Spleen (tissue), 11 donors: ENCODE results near the gene TENM4. TPM values are rescaled to one million over a fixed set of nuclear protein-coding genes. Genes with fewer than 3 reads are reported as not detected.

Source experiments
- DNase-seq: peaks from one replicate; pipeline ENCODE4 v3.0.0-alpha.2; 2020
- H3K27ac ChIP-seq, 8 donors: fragments of 200-600 bp; sonication (generic) in 7 of 8; 1 replicate in 4 of 8; 2 replicates in 4 of 8; pipeline versions ENCODE4 v1.5.0 to v1.8.0; 2016 to 2021; ENCODE audit warnings: inconsistent platforms in 4 of 8, mild to moderate bottlenecking in 4 of 8, moderate library complexity in 1 of 8
- H3K27me3 ChIP-seq, 7 donors: fragments of 200-600 bp; sonication (generic) in 6 of 7; replicated peaks in 1 of 7; 1 replicate in 4 of 7; 2 replicates in 3 of 7; pipeline versions ENCODE4 v1.5.0 to v1.8.0; 2016 to 2021; ENCODE audit warnings: inconsistent platforms in 3 of 7, mild to moderate bottlenecking in 1 of 7
- H3K36me3 ChIP-seq, 6 donors: fragments of 200-600 bp; sonication (generic) in 5 of 6; 1 replicate in 4 of 6; 2 replicates in 2 of 6; pipeline versions ENCODE4 v1.5.0 to v1.8.0; 2016 to 2021; ENCODE audit warnings: inconsistent platforms in 2 of 6
- H3K4me1 ChIP-seq, 6 donors: fragments of 200-600 bp; sonication (generic) in 5 of 6; 1 replicate in 3 of 6; 2 replicates in 3 of 6; pipeline versions ENCODE4 v1.5.0 to v1.8.0; 2016 to 2021; ENCODE audit warnings: inconsistent platforms in 3 of 6
- H3K4me3 ChIP-seq, 8 donors: fragments of 200-600 bp; sonication (generic) in 7 of 8; 1 replicate in 4 of 8; 2 replicates in 4 of 8; pipeline versions ENCODE4 v1.5.0 to v1.8.0; 2016 to 2021; ENCODE audit warnings: inconsistent platforms in 4 of 8, mild to moderate bottlenecking in 4 of 8, moderate library complexity in 2 of 8
- H3K9me3 ChIP-seq, 8 donors: fragments of 200-600 bp; sonication (generic) in 7 of 8; 1 replicate in 4 of 8; 2 replicates in 4 of 8; pipeline versions ENCODE4 v1.5.0 to v1.8.0; 2016 to 2021; ENCODE audit warnings: inconsistent platforms in 4 of 8
- POLR2A ChIP-seq, 3 donors: fragments of 450-650 bp; IDR thresholded peaks; one replicate each; pipeline ENCODE4 v1.5.1; 2017; ENCODE audit warnings: antibody characterized with exemption in 3 of 3, mild to moderate bottlenecking in 1 of 3
- POLR2AphosphoS5 ChIP-seq, 3 donors: sonication (generic); formaldehyde crosslinking; IDR thresholded peaks; one replicate each; pipeline ENCODE4 v1.5.1; 2017; ENCODE audit warnings: antibody characterized with exemption in 3 of 3
- WGBS, 5 donors: extraction: QIAGEN DNeasy Blood & Tissue Kit in 3 of 5; methylation state at CpG; one replicate each; pipeline versions ENCODE4 v1.1.5 to v1.1.7; 2013 to 2018; 5-methylcytosine and 5-hydroxymethylcytosine counted together
- intact Hi-C: fragments of 100-400 bp; cut with DNase I; formaldehyde crosslinking; loops from one replicate; pipeline ENCODE4 v1.15.0; 2023; ENCODE audit warnings: low total_unique reads
- polyA plus RNA-seq, 3 donors: library from polyadenylated mRNA; stranded (reverse); fragments of 200-250 nt; gene quantifications; one replicate each; pipeline ENCODE4 v1.2.1, GENCODE V29; 2013
- total RNA-seq, 7 donors: library from RNA; depleted of rRNA in 3 of 7; stranded (reverse); fragments of >200 nt in 3 of 7; fragmentation: NEBNext Ultra II Directional in 4 of 7; extraction: Animal tissue kit (Norgen Biotek cat#: 25700) in 4 of 7; gene quantifications; one replicate each; pipeline versions ENCODE4 v1.1.0 to v1.2.1, GENCODE V29; 2016 to 2021
- TF ChIP-seq, protein P1 (sequence below), 11 experiments: fragments of 200-600 bp in 7 of 11; fragments of 450-650 bp in 4 of 11; sonication (generic) in 4 of 11; IDR thresholded peaks in 8 of 11; conservative IDR thresholded peaks in 3 of 11; 1 replicate in 7 of 11; 2 replicates in 4 of 11; pipeline versions ENCODE4 v1.4.0 to v1.8.0; 2016 to 2021; ENCODE audit warnings: antibody characterized with exemption in 11 of 11, inconsistent platforms in 4 of 11, mild to moderate bottlenecking in 1 of 11
- donor health status: healthy with polysubstance abuse.
- donor health status: DM: no; HTN: no; CAD: no; lungs with moderate emphysema.
- donor health status: DM: no; HTN: no; CAD: no.
- donor health status: Bipolar disorder and iron deficiency.
- donor health status: healthy.
- donor health status: DM: no; HTN: no; CAD: no.
- donor health status: DM: yes; HTN: yes; CAD: no.

TENM4 gene
- total and polyA plus RNA-seq, 10 donors = 0.09 to 4.5 (median 1.2) TPM

DNA sequence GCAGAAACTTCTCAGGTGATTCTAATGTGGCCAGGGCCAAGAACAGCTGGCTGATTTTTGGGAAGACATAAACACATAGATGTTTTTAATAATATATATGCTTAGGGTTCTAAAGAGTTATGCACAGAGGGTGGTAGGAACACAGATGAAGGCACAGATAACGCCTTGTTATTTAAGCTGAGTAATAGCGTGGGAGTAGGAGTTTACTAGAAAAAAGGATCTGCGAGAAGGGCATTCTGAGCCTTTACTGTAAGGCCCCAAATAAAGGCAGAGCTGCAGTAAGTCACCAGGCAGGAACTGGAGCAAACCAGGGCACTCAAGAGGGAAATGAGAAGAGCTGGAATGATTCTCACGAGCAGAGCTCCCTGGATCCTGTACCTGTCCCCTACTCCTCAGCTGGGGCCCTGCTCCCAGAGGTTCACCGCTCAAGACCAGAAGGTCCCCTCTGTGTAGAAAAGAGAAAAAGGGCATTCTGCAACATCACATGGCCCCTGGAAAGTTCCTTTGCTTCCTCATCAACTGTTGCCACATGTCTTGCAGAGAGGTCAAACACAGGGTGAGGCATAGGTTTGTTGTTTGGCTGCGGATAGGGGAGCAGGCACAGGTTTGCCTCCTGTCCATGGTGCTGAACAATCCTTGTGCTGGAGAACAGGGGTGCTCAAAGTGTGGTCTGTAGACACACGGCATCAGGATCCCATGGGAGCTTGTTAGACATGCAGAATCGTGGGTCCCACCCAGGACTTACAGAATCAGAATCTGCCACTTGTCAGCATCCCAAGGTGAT is 125.7 kb downstream of the TENM4 start:
- TF ChIP-seq, protein P1, sequence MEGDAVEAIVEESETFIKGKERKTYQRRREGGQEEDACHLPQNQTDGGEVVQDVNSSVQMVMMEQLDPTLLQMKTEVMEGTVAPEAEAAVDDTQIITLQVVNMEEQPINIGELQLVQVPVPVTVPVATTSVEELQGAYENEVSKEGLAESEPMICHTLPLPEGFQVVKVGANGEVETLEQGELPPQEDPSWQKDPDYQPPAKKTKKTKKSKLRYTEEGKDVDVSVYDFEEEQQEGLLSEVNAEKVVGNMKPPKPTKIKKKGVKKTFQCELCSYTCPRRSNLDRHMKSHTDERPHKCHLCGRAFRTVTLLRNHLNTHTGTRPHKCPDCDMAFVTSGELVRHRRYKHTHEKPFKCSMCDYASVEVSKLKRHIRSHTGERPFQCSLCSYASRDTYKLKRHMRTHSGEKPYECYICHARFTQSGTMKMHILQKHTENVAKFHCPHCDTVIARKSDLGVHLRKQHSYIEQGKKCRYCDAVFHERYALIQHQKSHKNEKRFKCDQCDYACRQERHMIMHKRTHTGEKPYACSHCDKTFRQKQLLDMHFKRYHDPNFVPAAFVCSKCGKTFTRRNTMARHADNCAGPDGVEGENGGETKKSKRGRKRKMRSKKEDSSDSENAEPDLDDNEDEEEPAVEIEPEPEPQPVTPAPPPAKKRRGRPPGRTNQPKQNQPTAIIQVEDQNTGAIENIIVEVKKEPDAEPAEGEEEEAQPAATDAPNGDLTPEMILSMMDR (IDR thresholded peaks at IDR 0.05 in 8 of 11, conservative IDR thresholded peaks at IDR 0.05 in 3 of 11) = no peak
- TF ChIP-seq POLR2AphosphoS5 (IDR thresholded peaks at IDR 0.05) = no peak
- no peak for TF ChIP-seq POLR2A (IDR thresholded peaks at IDR 0.05)
- WGBS, 5 donors = 61 to 72% (median 66%) methylated on average over 8 of the region's 8 CpGs
- H3K9me3 ChIP-seq = no peaks in the 10 kb centered on the region
- H3K27me3 ChIP-seq = no peaks in the 10 kb centered on the region
- no peak overlapping the region for H3K4me3 ChIP-seq
- intact Hi-C loops = no loop called here
- H3K27ac ChIP-seq = no peak overlapping the region
- no peaks in the 10 kb centered on the region for H3K36me3 ChIP-seq
- no peaks in the 10 kb centered on the region for H3K4me1 ChIP-seq
- no peak for DNase-seq

DNA sequence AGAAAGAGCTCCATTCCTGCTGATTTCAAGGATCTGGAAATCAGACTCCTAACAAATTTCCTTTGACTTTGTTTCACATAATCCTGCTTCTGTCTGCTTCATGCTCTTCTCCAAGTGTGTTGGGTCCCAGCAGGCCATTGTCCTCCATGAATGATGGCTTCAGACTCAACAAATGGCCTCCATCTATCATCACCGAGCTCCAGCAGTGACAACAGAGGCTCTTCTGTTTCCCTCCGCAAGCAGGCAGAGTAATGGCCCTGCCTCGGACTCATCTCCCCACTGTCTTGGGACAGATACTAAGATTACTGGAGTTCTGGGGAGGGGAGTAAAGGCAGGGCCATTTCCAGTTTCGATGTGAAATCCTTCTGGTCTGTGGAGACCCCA is 127.3 kb downstream of the TENM4 start:
- WGBS, 5 donors = 41 to 55% (median 47%) methylated on average over 4 of the region's 4 CpGs
- DNase-seq = no peak
- H3K27ac ChIP-seq = no peak overlapping the region

DNA sequence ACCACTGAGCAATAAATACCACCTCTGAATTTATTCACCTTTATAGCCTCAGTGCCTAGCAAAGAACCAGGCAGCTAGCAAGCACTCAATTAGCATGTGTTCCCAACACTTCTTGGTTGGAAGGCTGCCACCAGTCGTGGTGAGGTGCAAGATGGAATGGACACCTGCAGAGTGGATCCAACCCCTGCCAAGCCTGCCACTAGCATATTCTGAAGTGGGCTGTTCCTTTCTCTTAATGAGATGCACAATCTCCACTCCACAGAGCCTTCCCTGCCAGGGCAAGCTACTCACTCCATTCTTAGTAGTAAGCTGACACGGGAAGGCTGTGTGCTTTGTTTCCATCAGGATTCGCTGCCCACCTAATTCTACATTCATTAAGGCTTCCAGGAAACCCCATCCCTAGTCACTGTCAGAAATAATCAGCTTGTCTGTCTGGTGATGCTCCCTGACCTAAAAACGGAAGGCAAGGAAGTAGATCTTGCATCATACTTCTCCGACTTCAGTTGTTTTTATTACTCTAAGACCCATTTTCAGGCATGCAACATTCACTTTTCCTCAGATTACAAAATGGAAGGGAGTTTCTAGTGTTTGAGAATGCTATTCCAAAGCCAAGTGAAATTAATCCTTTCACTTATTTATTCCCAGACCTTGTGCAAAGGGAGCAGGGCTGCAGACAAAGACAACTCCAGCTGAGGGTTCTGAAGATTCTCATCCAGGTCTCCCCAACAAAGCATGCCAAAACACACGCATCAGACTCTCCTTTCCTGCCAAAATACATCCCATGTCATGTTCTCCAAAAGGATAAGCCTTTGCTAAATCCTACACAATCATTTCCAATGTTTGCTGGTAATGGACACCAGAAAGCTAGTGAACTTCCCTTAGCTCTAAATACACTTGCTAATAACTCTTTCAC is 128.0 kb downstream of the TENM4 start:
- no peak overlapping the region for H3K4me3 ChIP-seq
- intact Hi-C loops = no loop called here
- no peaks in the 10 kb centered on the region for H3K4me1 ChIP-seq
- H3K27me3 ChIP-seq = no peaks in the 10 kb centered on the region
- no peak for DNase-seq
- TF ChIP-seq, protein P1 (IDR thresholded peaks at IDR 0.05 in 8 of 11, conservative IDR thresholded peaks at IDR 0.05 in 3 of 11) = no peak
- no peak for TF ChIP-seq POLR2AphosphoS5 (IDR thresholded peaks at IDR 0.05)
- TF ChIP-seq POLR2A (IDR thresholded peaks at IDR 0.05) = no peak
- H3K36me3 ChIP-seq = no peaks in the 10 kb centered on the region
- H3K27ac ChIP-seq = no peak overlapping the region
- WGBS, 5 donors = 46 to 57% (median 52%) methylated on average over 6 of the region's 6 CpGs
- no peaks in the 10 kb centered on the region for H3K9me3 ChIP-seq

More for the DNA sequence above, 127.3 kb downstream of the TENM4 start:
- H3K27me3 ChIP-seq = no peaks in the 10 kb centered on the region
- H3K9me3 ChIP-seq = no peaks in the 10 kb centered on the region
- no peak overlapping the region for H3K4me3 ChIP-seq
- no peaks in the 10 kb centered on the region for H3K36me3 ChIP-seq
- no peaks in the 10 kb centered on the region for H3K4me1 ChIP-seq
- TF ChIP-seq, protein P1 (IDR thresholded peaks at IDR 0.05 in 8 of 11, conservative IDR thresholded peaks at IDR 0.05 in 3 of 11) = no peak
- TF ChIP-seq POLR2A (IDR thresholded peaks at IDR 0.05) (no peak), POLR2AphosphoS5 (IDR thresholded peaks at IDR 0.05) (no peak)
- intact Hi-C loops = no loop called here

DNA sequence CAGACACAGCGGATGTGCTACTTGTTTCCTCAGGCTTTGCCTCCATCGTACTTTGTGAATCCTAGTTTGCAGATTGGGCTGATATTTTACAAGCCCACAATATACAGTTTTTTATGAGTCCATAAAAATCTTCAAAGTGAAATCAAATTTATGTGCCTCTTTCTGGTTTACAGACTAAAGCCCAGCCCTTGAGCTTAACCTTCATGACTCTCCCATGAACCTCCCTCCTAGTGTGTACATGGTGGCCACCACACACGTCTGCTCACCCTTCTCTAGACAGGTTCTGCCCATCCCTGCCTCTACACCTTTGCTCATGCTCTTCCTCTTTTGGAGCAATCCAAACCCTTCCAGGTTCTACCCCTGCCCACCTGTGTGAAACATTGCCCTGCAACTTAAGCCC is 129.4 kb downstream of the TENM4 start:
- no peaks in the 10 kb centered on the region for H3K36me3 ChIP-seq
- H3K27me3 ChIP-seq = no peaks in the 10 kb centered on the region
- intact Hi-C loops = no loop called here
- no peak overlapping the region for H3K27ac ChIP-seq
- WGBS, 5 donors = 87 to 97% (median 91%) methylated on average over 3 of the region's 3 CpGs
- no peak overlapping the region for H3K4me3 ChIP-seq
- TF ChIP-seq POLR2AphosphoS5 (IDR thresholded peaks at IDR 0.05) (no peak), POLR2A (IDR thresholded peaks at IDR 0.05) (no peak)
- TF ChIP-seq, protein P1 (IDR thresholded peaks at IDR 0.05 in 8 of 11, conservative IDR thresholded peaks at IDR 0.05 in 3 of 11) = no peak
- H3K9me3 ChIP-seq = no peaks in the 10 kb centered on the region
- no peaks in the 10 kb centered on the region for H3K4me1 ChIP-seq
- no peak for DNase-seq
